ENCODE data around the gene DLGAP4. TPM values are rescaled to one million over a fixed set of nuclear protein-coding genes. Genes with fewer than 3 reads are reported as not detected.

DLGAP4 gene
- total and polyA plus RNA-seq, 9 of the 15 experiments (the other 6 are each of a cell fraction or from before 2014, with no cell fraction given): 0.31 to 34.1 (median 4.5) TPM

DNA sequence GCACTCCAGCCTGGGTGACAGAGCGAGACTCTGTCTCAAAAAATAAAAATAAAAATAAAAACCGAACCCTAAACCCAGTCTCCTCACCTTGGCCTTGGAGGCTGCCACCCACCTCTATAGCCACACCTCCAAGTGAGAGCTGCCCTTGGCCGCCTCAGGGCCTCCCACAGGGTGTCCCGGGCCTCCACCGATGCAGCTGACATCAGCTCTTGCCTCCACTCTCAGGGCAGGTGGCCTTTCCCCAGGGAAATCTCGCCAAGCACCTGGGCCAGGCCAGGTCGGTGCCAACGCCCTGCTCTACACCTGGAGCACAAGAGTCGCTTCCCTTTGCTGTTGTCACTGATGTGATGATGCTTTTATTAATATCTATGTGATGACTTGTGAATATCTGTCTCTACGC lies 226.2 kb downstream of the DLGAP4 start:
- in situ Hi-C loops (cut with MboI) (no loop called here), intact Hi-C loops (cut with micrococcal nuclease) (no loop called here)
- no TSS peak for BruUV-seq (replicated peaks)
- FAIRE-seq (no peak), ATAC-seq (no peak), DNase-seq (ENCODE audit: extremely low read depth in 1 of 4, low spot score in 3 of 4) (no peak)
- WGBS (ENCODE audit: insufficient coverage, low coverage, missing lambda C conversion rate): 25% methylated on average over 10 of the region's 10 CpGs
- Histone ChIP-seq H3K9ac (ENCODE audit: insufficient read depth in 1 of 2, low read depth in 2 of 2, low read length in 2 of 2) (no peak overlapping the region), H3K79me2 (ENCODE audit: control insufficient read depth, insufficient read depth, low read length) (no peaks in the 10 kb centered on the region), H4K20me1 (replicated peaks; ENCODE audit: control insufficient read depth, insufficient read depth, low read length) (0 out of 2 replicates have a peak, but pooled peaks cover 3% of the 10 kb centered on the region), H3K4me3 (no peak overlapping the region), H3K27me3 (ENCODE audit: control insufficient read depth in 2 of 2, insufficient read depth in 2 of 2, low read length in 2 of 2) (no peaks in the 10 kb centered on the region; a peak in 1 of 5 replicates), H3K9me3 (replicated peaks; ENCODE audit: control insufficient read depth, insufficient read depth, low read depth, low read length) (no peaks in the 10 kb centered on the region), H3K4me1 (replicated peaks in 1 of 2; ENCODE audit: control insufficient read depth in 2 of 2, insufficient read depth in 2 of 2, low read length in 2 of 2) (no peaks in the 10 kb centered on the region; a peak in 1 of 5 replicates), H3K27ac (ENCODE audit: extremely low read depth, low read depth, low read length) (no peak overlapping the region), H3K4me2 (ENCODE audit: insufficient read depth, low read length) (no peak overlapping the region), H3K36me3 (ENCODE audit: control insufficient read depth, insufficient read depth, low read length) (peaks cover 3% of the 10 kb centered on the region; the same call in 1 of the 3 replicates), H3K9me1 (ENCODE audit: control insufficient read depth, insufficient read depth, low read length) (no peaks in the 10 kb centered on the region), H2AFZ (ENCODE audit: low read depth, low read length) (no peak overlapping the region)
- TF ChIP-seq ZFP36 (IDR thresholded peaks at IDR 0.05; ENCODE audit: low read depth, low read length, partially characterized antibody) (peak; percentile 65), FOXK1 (CRISPR knock-in tag; IDR thresholded peaks at IDR 0.05; ENCODE audit: borderline replicate concordance) (no peak)
- ChIA-PET POLR2A (interaction anchor here (0.5 kb wide), 2 partner anchors 38 to 142 kb away, joined by 3 to 4 read pairs; no protein-coding TSS in a partner anchor), CTCF (ENCODE audit: low intra/inter-chr PET ratio) (no interaction called here)

DNA sequence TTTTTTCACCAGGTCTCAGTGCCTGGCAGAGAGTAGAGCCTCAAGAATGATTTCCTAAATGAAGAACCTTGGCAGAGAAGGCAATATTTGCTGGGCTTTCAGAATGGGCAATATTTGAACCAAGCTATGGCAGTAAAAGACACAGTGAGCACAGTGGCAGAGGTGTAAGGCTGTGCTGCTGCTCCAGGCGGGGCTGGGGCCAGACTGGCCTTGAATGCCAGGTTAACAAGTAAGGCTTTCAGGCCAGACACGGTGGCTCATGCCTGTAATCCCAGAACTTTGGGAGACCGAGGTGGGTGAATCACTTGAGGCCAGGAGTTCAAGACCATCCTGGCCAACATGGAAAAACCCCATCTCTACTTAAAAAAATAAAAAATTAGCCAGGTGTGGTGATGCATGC lies 226.7 kb downstream of the DLGAP4 start:
- ChIA-PET POLR2A (interaction anchor here (0.5 kb wide), 1 partner anchor 143 kb away, joined by 4 read pairs; no protein-coding TSS in a partner anchor), CTCF (ENCODE audit: low intra/inter-chr PET ratio) (no interaction called here)
- DNase-seq (ENCODE audit: extremely low read depth in 1 of 4, low spot score in 3 of 4): no peak
- WGBS (ENCODE audit: insufficient coverage, low coverage, missing lambda C conversion rate): 6% methylated on average over 3 of the region's 3 CpGs
- in situ Hi-C loops (cut with MboI): no loop called here
- no peak overlapping the region for H2AFZ ChIP-seq (ENCODE audit: low read depth, low read length)
- no peak for TF ChIP-seq TCF7L2 (IDR thresholded peaks at IDR 0.05; ENCODE audit: low read depth, low read length)
- TF ChIP-seq, protein P1, sequence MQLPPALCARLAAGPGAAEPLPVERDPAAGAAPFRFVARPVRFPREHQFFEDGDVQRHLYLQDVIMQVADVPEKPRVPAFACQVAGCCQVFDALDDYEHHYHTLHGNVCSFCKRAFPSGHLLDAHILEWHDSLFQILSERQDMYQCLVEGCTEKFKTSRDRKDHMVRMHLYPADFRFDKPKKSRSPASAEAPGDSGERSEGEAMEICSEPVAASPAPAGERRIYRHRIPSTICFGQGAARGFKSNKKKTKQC (CRISPR knock-in tag; IDR thresholded peaks at IDR 0.05): no peak
- TF ChIP-seq, protein P2, sequence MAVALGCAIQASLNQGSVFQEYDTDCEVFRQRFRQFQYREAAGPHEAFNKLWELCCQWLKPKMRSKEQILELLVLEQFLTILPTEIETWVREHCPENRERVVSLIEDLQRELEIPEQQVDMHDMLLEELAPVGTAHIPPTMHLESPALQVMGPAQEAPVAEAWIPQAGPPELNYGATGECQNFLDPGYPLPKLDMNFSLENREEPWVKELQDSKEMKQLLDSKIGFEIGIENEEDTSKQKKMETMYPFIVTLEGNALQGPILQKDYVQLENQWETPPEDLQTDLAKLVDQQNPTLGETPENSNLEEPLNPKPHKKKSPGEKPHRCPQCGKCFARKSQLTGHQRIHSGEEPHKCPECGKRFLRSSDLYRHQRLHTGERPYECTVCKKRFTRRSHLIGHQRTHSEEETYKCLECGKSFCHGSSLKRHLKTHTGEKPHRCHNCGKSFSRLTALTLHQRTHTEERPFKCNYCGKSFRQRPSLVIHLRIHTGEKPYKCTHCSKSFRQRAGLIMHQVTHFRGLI (CRISPR knock-in tag; IDR thresholded peaks at IDR 0.05): no peak
- no peak for TF ChIP-seq ZSCAN32 (CRISPR knock-in tag; IDR thresholded peaks at IDR 0.05)
- no peak for TF ChIP-seq ZNF75A (CRISPR knock-in tag; IDR thresholded peaks at IDR 0.05)
- BruUV-seq (replicated peaks): no TSS peak
- no peaks in the 10 kb centered on the region for H3K9me1 ChIP-seq (ENCODE audit: control insufficient read depth, insufficient read depth, low read length)
- H3K4me1 ChIP-seq (replicated peaks in 1 of 2; ENCODE audit: control insufficient read depth in 2 of 2, insufficient read depth in 2 of 2, low read length in 2 of 2): no peaks in the 10 kb centered on the region; a peak in 1 of 5 replicates
- H4K20me1 ChIP-seq (replicated peaks; ENCODE audit: control insufficient read depth, insufficient read depth, low read length): 0 out of 2 replicates have a peak, but pooled peaks cover 3% of the 10 kb centered on the region
- no peak overlapping the region for H3K4me2 ChIP-seq (ENCODE audit: insufficient read depth, low read length)
- H3K79me2 ChIP-seq (ENCODE audit: control insufficient read depth, insufficient read depth, low read length): no peaks in the 10 kb centered on the region
- no peak overlapping the region for H3K27ac ChIP-seq (ENCODE audit: extremely low read depth, low read depth, low read length)
- FAIRE-seq: no peak
- intact Hi-C loops (cut with micrococcal nuclease): no loop called here
- H3K9me3 ChIP-seq (replicated peaks; ENCODE audit: control insufficient read depth, insufficient read depth, low read depth, low read length): no peaks in the 10 kb centered on the region
- no peak overlapping the region for H3K9ac ChIP-seq (ENCODE audit: insufficient read depth in 1 of 2, low read depth in 2 of 2, low read length in 2 of 2)
- no peaks in the 10 kb centered on the region; the same call in 2 of the 3 replicates for H3K36me3 ChIP-seq (ENCODE audit: control insufficient read depth, insufficient read depth, low read length)
- no peak overlapping the region for H3K4me3 ChIP-seq
- no peaks in the 10 kb centered on the region; a peak in 1 of 5 replicates for H3K27me3 ChIP-seq (ENCODE audit: control insufficient read depth in 2 of 2, insufficient read depth in 2 of 2, low read length in 2 of 2)
- no peak for ATAC-seq

Data from K562 (cell line).